Endothelial cell of umbilical vein (primary cell): ENCODE results near the gene MYH15. TPM values are rescaled to one million over a fixed set of nuclear protein-coding genes. Genes with fewer than 3 reads are reported as not detected.

ENCODE experiments used
- BruUV-seq: library from RNA; stranded (reverse); fragments of 400-500 nt; replicated peaks from 2 replicates; lab custom pipeline; 2021; lab: Mats Ljungman, UMichigan
- CTCF ChIA-PET: fragments of 300-600, 350-600 bp; sonication (Branson Sonifier 250); formaldehyde crosslinking; loops from one replicate; lab custom pipeline; 2021; ENCODE audit warnings: antibody characterized with exemption, inconsistent platforms; lab: Charles Lee
- POLR2A ChIA-PET: fragments of 300-600, 350-600 bp; sonication (Branson Sonifier 250); formaldehyde crosslinking; loops from one replicate; lab custom pipeline; 2021; ENCODE audit warnings: antibody characterized with exemption, inconsistent platforms; lab: Charles Lee
- DNase-seq: peaks from one replicate; pipeline ENCODE4 v3.0.0-alpha.2; 2011; ENCODE audit warnings: low read depth, low spot score
- FAIRE-seq: peaks from 2 replicates; lab custom pipeline; 2011; peaks lifted over from hg19 to GRCh38; lab: Jason Lieb, UNC
- H2AFZ ChIP-seq: 2 replicates; pipeline ENCODE4 v1.6.0; 2012; ENCODE audit warnings: low read depth, low read length, control low read depth, inconsistent platforms
- H3K27ac ChIP-seq: 2 replicates; pipeline ENCODE4 v1.5.1; 2011; ENCODE audit warnings: low read depth, mild to moderate bottlenecking, control low read depth, low read length, moderate library complexity; ENCODE audit not compliant: insufficient read depth
- H3K27me3 ChIP-seq, 2 experiments: 2 replicates each; pipeline versions ENCODE4 v1.6.0 to v1.6.1; 2011; ENCODE audit warnings: low read length in 2 of 2, mixed read lengths in 1 of 2; ENCODE audit not compliant: control insufficient read depth in 2 of 2, insufficient read depth in 2 of 2
- H3K36me3 ChIP-seq, 2 experiments: 2 replicates in 1 of 2; 3 replicates in 1 of 2; pipeline ENCODE4 v1.5.1; 2011; ENCODE audit warnings: low read length in 2 of 2, mild to moderate bottlenecking in 1 of 2, moderate library complexity in 1 of 2; ENCODE audit not compliant: control insufficient read depth in 2 of 2, insufficient read depth in 2 of 2; ENCODE audit errors: extremely low read depth in 1 of 2
- H3K4me1 ChIP-seq: 3 replicates; pipeline ENCODE4 v1.5.1; 2011; ENCODE audit warnings: mild to moderate bottlenecking, low read length; ENCODE audit not compliant: control insufficient read depth, insufficient read depth; ENCODE audit errors: extremely low read depth
- H3K4me2 ChIP-seq: 2 replicates; pipeline ENCODE4 v1.6.1; 2011; ENCODE audit warnings: low read length, control low read depth, mixed read lengths; ENCODE audit not compliant: insufficient read depth
- H3K4me3 ChIP-seq, 3 experiments: fragments of 200-600 bp in 1 of 3; sonication (generic), shearing (Covaris generic) in 1 of 3; replicated peaks in 1 of 3; 2 replicates each; pipeline ENCODE4 v1.5.1; 2011 to 2016; ENCODE audit warnings: control low read depth in 3 of 3, low read length in 3 of 3, mild to moderate bottlenecking in 2 of 3, inconsistent platforms in 1 of 3, low read depth in 1 of 3, moderate library complexity in 1 of 3; ENCODE audit not compliant: insufficient read depth in 1 of 3
- H3K79me2 ChIP-seq: 2 replicates; pipeline ENCODE4 v1.6.0; 2012; ENCODE audit warnings: low read length, inconsistent platforms; ENCODE audit not compliant: control insufficient read depth, insufficient read depth
- H3K9ac ChIP-seq: replicated peaks from 2 replicates; pipeline ENCODE3; 2011; ENCODE audit warnings: low read length, control low read depth; ENCODE audit not compliant: insufficient read depth; ENCODE audit errors: extremely low read depth
- H3K9me1 ChIP-seq: replicated peaks from 3 replicates; pipeline ENCODE4 v1.6.0; 2011; ENCODE audit warnings: mild to moderate bottlenecking, low read length; ENCODE audit not compliant: control insufficient read depth, insufficient read depth; ENCODE audit errors: extremely low read depth
- H3K9me3 ChIP-seq: replicated peaks from 2 replicates; pipeline ENCODE4 v1.5.1; 2012; ENCODE audit warnings: low read length, inconsistent platforms; ENCODE audit not compliant: control insufficient read depth, insufficient read depth
- H4K20me1 ChIP-seq: replicated peaks from 2 replicates; pipeline ENCODE3; 2011; ENCODE audit warnings: mild to moderate bottlenecking, low read length; ENCODE audit not compliant: control insufficient read depth, insufficient read depth; ENCODE audit errors: extremely low read depth
- CTCF ChIP-seq, 2 donors: IDR thresholded peaks; 1 replicate in 1 of 2; 2 replicates in 1 of 2; pipeline ENCODE4 v1.5.1; 2011; ENCODE audit warnings: low read length in 2 of 2, mild to moderate bottlenecking in 2 of 2, moderate library complexity in 2 of 2, control low read depth in 1 of 2, inconsistent platforms in 1 of 2, low read depth in 1 of 2; ENCODE audit not compliant: insufficient read depth in 1 of 2; ENCODE audit errors: extremely low read depth in 1 of 2
- EZH2 ChIP-seq: IDR thresholded peaks from 2 replicates; pipeline ENCODE4 v1.6.1; 2012; ENCODE audit warnings: borderline replicate concordance, low read depth, mild to moderate bottlenecking, moderate library complexity, low read length, inconsistent platforms; ENCODE audit not compliant: severe bottlenecking
- FOS ChIP-seq: IDR thresholded peaks from 2 replicates; pipeline ENCODE4 v1.6.1; 2011; ENCODE audit warnings: mild to moderate bottlenecking, low read length, moderate library complexity, borderline replicate concordance; ENCODE audit not compliant: insufficient read depth
- GATA2 ChIP-seq: IDR thresholded peaks from 2 replicates; pipeline ENCODE4 v1.7.0; 2011; ENCODE audit warnings: low read depth, mild to moderate bottlenecking, moderate library complexity, mixed read lengths, low read length; ENCODE audit not compliant: insufficient read length, insufficient read depth
- JUN ChIP-seq: IDR thresholded peaks from 2 replicates; pipeline ENCODE4 v1.6.1; 2011; ENCODE audit warnings: borderline replicate concordance, low read depth; ENCODE audit not compliant: insufficient read length, insufficient read depth
- MYC ChIP-seq: IDR thresholded peaks from one replicate; pipeline ENCODE4 v1.6.1; 2011; ENCODE audit warnings: mild to moderate bottlenecking, low read depth, low read length
- POLR2A ChIP-seq: IDR thresholded peaks from 2 replicates; pipeline ENCODE4 v1.6.1; 2012; ENCODE audit warnings: low read depth, mild to moderate bottlenecking, control low read depth, low read length
- POLR2AphosphoS5 ChIP-seq: IDR thresholded peaks from 2 replicates; pipeline ENCODE4 v1.6.1; 2012; ENCODE audit warnings: low read depth, mild to moderate bottlenecking, control low read depth, low read length, moderate library complexity; ENCODE audit not compliant: insufficient read depth
- dilution Hi-C: fragments of 300-500 bp; cut with MboI; formaldehyde crosslinking; loops from one replicate; pipeline ENCODE4 v1.15.0; 2019; ENCODE audit warnings: low sequenced_read_pairs; ENCODE audit not compliant: extremely low pct_ligation_motif_present
- intact Hi-C: fragments of 100-400 bp; cut with micrococcal nuclease; formaldehyde crosslinking; loops from one replicate; pipeline ENCODE4 v1.10.0; 2022
- polyA plus RNA-seq, 4 experiments: library from polyadenylated mRNA; depleted of rRNA in 3 of 4; stranded (reverse) in 3 of 4; unstranded in 1 of 4; fragments of >200 nt; gene quantifications; 2 replicates each; pipeline versions ENCODE4 v1.2.1 to v1.2.3, GENCODE V29; 2011 to 2012; ENCODE audit warnings: missing spikeins in 1 of 4
- total RNA-seq: library from RNA; stranded (reverse); gene quantifications from 2 replicates; pipeline ENCODE4 v1.2.3, GENCODE V29; 2021
- TF ChIP-seq, protein P1 (sequence below): IDR thresholded peaks from 2 replicates; pipeline ENCODE4 v1.6.1; 2011; ENCODE audit not compliant: insufficient read depth, insufficient read length

Gene MYH15
- total and polyA plus RNA-seq, 2 donors (not counting 3 experiments of a cell fraction or from before 2014, with no cell fraction given), result 0.27 TPM; not detected in 1

GRCh38 chr3:108403198-108403597 is 107.2 kb downstream of the MYH15 start:
- no peaks in the 10 kb centered on the region for H3K9me1 ChIP-seq
- no peak overlapping the region for H3K4me2 ChIP-seq
- intact Hi-C loops (no loop called here), dilution Hi-C loops (no loop called here)
- no peak overlapping the region for H3K4me3 ChIP-seq
- H3K27ac ChIP-seq, result no peak overlapping the region
- no TSS peak for BruUV-seq
- H3K27me3 ChIP-seq, result no peaks in the 10 kb centered on the region
- no peaks in the 10 kb centered on the region for H3K79me2 ChIP-seq
- TF ChIP-seq EZH2 (no peak), POLR2AphosphoS5 (no peak), CTCF (IDR thresholded peaks at IDR 0.05; ENCODE audit: extremely low read depth in 1 of 2, insufficient read depth in 1 of 2, low read depth in 1 of 2, low read length in 2 of 2) (no peak), JUN (no peak), GATA2 (no peak), POLR2A (no peak), MYC (no peak), FOS (no peak)
- TF ChIP-seq, protein P1, sequence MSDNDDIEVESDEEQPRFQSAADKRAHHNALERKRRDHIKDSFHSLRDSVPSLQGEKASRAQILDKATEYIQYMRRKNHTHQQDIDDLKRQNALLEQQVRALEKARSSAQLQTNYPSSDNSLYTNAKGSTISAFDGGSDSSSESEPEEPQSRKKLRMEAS, result no peak
- FAIRE-seq, result no peak
- ChIA-PET POLR2A (no interaction called here), CTCF (interaction anchor here (0.7 to 3.5 kb wide), 3 partner anchors 222 to 465 kb away, joined by 3 to 30 read pairs (median 4); no protein-coding TSS in a partner anchor)
- H3K4me1 ChIP-seq, result no peaks in the 10 kb centered on the region
- no peak overlapping the region for H3K9ac ChIP-seq
- no peaks in the 10 kb centered on the region for H3K36me3 ChIP-seq
- H3K9me3 ChIP-seq, result no peaks in the 10 kb centered on the region
- H2AFZ ChIP-seq, result no peak overlapping the region
- no peaks in the 10 kb centered on the region for H4K20me1 ChIP-seq
- DNase-seq, result no peak
